Measurements from ENCODE around the gene PSMB11.

PSMB11 gene

GRCh38 chr14:23077962-23078361 lies 36.0 kb downstream of the PSMB11 start:
- DNase-seq (ENCODE audit: low read depth), result no peak
- H3K4me3 ChIP-seq (ENCODE audit: low read depth, low read length), result no peak overlapping the region
- TF ChIP-seq, protein P1, sequence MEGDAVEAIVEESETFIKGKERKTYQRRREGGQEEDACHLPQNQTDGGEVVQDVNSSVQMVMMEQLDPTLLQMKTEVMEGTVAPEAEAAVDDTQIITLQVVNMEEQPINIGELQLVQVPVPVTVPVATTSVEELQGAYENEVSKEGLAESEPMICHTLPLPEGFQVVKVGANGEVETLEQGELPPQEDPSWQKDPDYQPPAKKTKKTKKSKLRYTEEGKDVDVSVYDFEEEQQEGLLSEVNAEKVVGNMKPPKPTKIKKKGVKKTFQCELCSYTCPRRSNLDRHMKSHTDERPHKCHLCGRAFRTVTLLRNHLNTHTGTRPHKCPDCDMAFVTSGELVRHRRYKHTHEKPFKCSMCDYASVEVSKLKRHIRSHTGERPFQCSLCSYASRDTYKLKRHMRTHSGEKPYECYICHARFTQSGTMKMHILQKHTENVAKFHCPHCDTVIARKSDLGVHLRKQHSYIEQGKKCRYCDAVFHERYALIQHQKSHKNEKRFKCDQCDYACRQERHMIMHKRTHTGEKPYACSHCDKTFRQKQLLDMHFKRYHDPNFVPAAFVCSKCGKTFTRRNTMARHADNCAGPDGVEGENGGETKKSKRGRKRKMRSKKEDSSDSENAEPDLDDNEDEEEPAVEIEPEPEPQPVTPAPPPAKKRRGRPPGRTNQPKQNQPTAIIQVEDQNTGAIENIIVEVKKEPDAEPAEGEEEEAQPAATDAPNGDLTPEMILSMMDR (IDR thresholded peaks at IDR 0.05; ENCODE audit: insufficient read depth, low read depth, low read length, missing control alignments), result no peak

- H3K4me3 ChIP-seq (ENCODE audit: low read depth, low read length), result no peak overlapping the region
- TF ChIP-seq, protein P1 (IDR thresholded peaks at IDR 0.05; ENCODE audit: insufficient read depth, low read depth, low read length, missing control alignments), result no peak
- DNase-seq (ENCODE audit: low read depth), result no peak
These were observed 36.7 kb downstream of the PSMB11 start for GRCh38 chr14:23078692-23079116.

DNA sequence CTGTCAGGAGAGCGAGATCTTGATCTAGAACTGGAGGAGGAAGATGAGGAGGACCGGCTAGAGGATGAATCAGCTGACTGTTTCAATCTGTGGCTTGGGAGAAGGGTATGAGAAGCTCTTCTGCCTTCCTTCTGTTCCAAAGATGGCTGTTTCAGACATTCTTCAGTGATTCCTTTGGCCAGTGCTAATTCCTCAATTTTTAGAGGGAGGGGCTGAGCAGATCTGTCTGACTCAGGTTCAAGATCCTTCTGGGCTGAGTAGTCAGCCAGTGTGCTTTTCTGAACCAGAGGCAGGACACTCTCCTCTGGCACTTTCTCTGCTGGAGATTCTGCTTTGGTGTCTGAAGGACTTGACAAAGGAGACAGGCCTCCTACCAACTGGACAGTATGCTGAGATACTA lies 37.7 kb downstream of the PSMB11 start:
- TF ChIP-seq, protein P1 (IDR thresholded peaks at IDR 0.05; ENCODE audit: insufficient read depth, low read depth, low read length, missing control alignments), result no peak
- no peak overlapping the region for H3K4me3 ChIP-seq (ENCODE audit: low read depth, low read length)
- DNase-seq (ENCODE audit: low read depth), result no peak

DNA sequence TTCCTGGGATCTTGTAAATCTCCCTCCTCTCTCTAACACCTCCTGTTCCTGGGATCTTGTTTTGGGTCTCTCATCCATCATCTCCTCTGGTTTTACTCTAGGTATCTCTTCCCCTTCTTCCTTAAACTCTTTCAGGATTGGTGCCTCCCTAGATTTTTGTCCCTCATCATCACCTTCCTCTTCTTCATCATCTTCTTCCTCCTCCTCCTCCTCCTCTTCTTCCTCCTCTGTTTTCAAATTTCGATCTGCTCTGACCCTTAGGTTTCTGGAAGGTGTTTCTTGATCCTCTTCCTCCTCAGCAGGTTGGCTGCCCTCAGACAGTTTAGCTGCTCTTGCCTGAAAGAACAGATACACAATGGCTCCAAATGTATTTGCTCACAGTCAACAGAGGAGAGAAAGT lies 38.5 kb downstream of the PSMB11 start:
- TF ChIP-seq, protein P1 (IDR thresholded peaks at IDR 0.05; ENCODE audit: insufficient read depth, low read depth, low read length, missing control alignments), result no peak
- no peak for DNase-seq (ENCODE audit: low read depth)
- no peak overlapping the region for H3K4me3 ChIP-seq (ENCODE audit: low read depth, low read length)

- no peak overlapping the region for H3K4me3 ChIP-seq (ENCODE audit: low read depth, low read length)
- TF ChIP-seq, protein P1 (IDR thresholded peaks at IDR 0.05; ENCODE audit: insufficient read depth, low read depth, low read length, missing control alignments), result no peak
- DNase-seq (ENCODE audit: low read depth), result no peak
These were observed 43.4 kb downstream of the PSMB11 start for GRCh38 chr14:23085458-23085857.

- H3K4me3 ChIP-seq (ENCODE audit: low read depth, low read length), result no peak overlapping the region
- no peak for DNase-seq (ENCODE audit: low read depth)
- TF ChIP-seq, protein P1 (IDR thresholded peaks at IDR 0.05; ENCODE audit: insufficient read depth, low read depth, low read length, missing control alignments), result no peak
These were observed 44.6 kb downstream of the PSMB11 start for GRCh38 chr14:23086565-23086964.

GRCh38 chr14:23089498-23090253 lies 47.7 kb downstream of the PSMB11 start:
- DNase-seq (ENCODE audit: low read depth), result no peak
- TF ChIP-seq, protein P1 (IDR thresholded peaks at IDR 0.05; ENCODE audit: insufficient read depth, low read depth, low read length, missing control alignments), result no peak
- no peak overlapping the region for H3K4me3 ChIP-seq (ENCODE audit: low read depth, low read length)

Measured in GM12865 (cell line).